RKO (cell line): ENCODE data around the gene THOC2.

Experiments
- DNase-seq: peaks from one replicate; pipeline ENCODE4 v3.0.0-alpha.2; 2016; ENCODE audit warnings: low spot score

The THOC2 gene

DNA sequence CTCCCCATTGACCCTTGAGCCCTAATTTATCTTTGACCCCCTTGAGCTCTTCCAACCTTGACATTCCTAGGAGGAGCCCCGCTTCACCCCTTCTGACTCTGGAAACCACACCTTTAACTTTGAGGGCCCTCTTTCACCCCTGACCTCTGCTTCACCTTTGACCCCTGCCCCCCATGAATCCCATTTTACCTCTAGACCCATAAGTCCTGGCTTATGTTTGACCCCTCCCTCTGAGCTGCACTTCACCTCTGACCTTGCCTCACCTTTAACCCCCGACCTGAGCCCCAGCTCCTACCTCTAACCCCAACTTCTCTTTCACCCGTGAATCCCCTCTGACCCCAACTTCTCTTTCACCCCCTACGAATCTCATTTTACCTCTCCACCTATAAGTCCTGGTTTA is 169.7 kb downstream of the THOC2 start:
- DNase-seq, result no peak

DNA sequence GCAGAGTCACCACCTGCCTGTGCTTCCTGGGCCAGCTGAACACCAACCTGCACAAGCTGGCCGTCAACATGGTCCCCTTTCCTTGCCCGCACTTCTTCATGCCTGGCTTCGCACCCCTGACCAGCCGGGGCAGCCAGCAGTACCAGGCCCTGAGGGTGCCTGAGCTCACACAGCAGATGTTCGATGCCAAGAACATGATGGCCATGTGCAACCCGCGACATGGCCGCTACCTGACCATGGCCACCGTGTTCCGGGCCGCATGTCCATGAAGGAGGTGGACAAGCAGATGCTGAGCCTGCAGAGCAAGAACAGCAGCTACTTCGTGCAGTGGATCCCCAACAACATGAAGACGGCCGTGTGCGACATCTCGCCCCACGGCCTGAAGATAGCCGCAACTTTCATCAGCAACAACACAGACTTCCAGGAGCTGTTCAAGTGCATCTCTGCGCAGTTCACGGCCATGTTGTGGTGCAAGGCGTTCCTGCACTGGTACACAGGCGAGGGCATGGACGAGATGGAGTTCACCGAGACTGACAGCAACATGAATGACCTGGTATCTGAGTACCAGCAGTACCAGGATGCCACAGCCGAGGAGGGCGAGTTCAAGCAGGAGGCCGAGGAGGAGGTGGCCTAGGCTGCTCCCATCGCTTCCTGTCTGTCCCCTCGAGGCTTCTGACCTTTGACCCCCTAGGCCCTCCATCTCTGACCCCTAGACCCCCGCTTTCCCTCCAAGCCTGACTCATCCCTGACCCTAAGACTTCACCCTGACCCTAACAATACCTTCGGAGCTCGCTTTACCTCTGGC is 170.3 kb downstream of the THOC2 start:
- DNase-seq, result no peak

DNA sequence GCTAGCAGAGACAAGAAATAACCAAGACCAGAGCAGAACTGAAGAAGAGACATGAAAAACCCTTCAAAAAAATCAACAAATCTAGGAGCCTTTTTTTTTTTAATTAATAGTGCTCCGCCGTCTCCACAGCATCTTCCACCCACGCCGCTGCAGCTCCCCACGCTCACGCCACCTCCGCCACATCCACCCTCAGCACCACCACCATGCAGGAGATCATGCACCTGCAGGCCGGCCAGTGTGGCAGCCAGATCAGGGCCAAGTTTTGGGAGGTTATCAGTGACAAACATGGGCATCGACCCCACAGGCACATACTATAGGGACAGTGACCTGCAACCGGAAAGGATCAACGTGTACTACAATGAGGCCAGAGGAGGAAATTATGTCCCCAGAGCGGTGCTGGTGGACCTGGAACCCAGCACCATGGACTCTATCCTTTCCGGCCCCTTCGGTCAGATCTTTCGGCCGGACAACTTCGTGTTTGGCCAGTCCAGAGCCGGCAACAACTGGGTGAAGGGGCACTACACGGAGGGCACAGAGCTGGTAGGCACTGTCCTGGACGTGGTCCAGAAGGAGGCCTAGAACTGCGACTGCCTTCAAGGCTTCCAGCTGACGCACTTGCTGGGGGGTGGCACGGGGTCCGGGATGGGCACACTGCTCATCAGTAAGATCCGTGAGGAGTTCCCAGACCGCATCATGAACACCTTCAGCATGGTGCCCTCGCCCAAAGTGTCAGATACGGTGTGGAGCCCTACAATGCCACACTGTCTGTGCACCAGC is 171.2 kb downstream of the THOC2 start:
- no peak for DNase-seq

DNA sequence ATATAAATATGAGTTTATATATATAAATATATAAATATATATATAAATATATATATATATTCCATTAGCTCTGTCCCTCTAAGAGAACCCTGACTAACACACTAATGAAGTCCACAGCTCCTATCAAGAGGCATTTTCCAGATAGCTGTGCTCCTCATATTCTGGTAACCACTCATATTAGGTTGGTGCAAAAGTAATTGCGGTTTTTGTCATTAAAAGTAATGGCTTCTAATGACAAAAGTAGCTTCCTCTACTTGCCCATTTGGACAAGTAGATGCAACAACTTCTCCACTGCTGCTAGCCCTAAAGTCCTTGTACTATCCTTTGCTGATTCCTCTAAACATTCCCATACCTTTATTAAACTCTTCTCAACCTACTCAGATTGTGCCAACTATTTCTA is 182.0 kb downstream of the THOC2 start:
- no peak for DNase-seq
